ENCODE results near the gene ARL8A. TPM values are rescaled to one million over a fixed set of nuclear protein-coding genes. Genes with fewer than 3 reads are reported as not detected.
"Not testable (repeated sequence)": the region's sequence is repeated elsewhere in the genome, so short reads cannot be mapped to it uniquely, and the experiment has no call there.

The ARL8A gene
- total RNA-seq, 1 donor, result 63.6 TPM

DNA sequence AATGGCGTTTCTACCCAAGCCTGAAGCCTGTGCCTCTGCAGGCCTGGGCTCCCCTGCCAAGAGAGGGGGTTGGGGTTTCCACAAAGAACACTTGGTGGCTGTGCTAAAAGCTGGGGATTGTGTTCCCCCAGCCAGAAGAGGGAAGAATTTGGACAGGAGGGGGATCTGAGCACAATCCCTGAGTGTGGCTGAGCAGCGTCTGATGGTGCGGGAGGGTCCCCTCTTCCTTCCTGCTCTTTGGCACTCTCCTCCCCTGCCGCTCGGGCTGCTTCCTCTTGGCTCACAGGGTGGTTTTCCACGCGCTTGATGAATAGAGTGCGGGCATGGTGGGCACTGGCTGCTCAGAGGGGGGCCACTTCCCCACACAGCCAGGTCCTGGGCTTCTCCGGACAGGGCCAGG, 18.1 kb downstream of the ARL8A start:
- Histone ChIP-seq H3K4me1 (ENCODE audit: insufficient read depth, low read length) (no peaks in the 10 kb centered on the region), H3K27me3 (ENCODE audit: insufficient read depth, low read length) (no peaks in the 10 kb centered on the region), H3K9me3 (ENCODE audit: low read depth, low read length) (no peaks in the 10 kb centered on the region), H3K4me3 (ENCODE audit: low read length) (no peak overlapping the region)

DNA sequence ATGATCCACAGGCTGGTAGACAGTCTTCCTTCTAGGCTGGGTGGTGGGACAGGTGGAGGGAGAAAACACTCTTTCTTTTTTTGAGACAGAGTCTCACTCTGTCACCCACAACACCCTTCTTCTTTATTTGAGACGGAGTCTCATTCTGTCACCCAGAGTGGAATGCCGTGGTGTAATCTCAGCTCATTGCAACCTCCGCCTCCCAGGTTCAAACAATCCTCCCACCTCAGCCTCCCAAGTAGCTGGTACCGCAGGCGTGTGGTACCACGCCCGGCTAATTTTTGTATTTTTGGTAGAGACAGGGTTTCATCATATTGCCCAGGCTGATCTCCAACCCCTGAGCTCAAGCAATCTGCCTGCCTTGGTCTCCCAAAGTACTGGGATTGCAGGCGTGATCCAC, 18.9 kb downstream of the ARL8A start:
- no peaks in the 10 kb centered on the region for H3K27me3 ChIP-seq (ENCODE audit: insufficient read depth, low read length)
- no peaks in the 10 kb centered on the region for H3K4me1 ChIP-seq (ENCODE audit: insufficient read depth, low read length)
- H3K9me3 ChIP-seq (ENCODE audit: low read depth, low read length), result no peaks in the 10 kb centered on the region
- no peak overlapping the region for H3K4me3 ChIP-seq (ENCODE audit: low read length)

DNA sequence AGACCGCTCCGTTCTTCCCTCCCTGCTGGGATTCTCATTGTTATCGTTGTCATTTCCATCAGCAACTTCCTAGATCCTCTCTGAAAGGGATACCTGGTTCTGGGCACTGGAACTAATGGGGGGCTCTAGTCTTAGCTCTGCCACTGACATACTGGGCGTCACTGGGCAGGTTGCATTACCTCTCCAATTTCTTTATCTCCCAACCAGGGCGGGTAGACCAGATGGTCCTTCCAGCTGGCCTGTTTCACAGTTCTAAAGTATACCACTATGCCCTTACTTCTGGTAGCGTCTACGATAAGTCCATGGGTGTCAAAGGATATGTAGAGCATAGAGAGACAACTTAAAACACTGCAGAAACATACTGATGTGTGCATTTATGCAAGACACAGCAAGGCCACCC, 20.4 kb downstream of the ARL8A start:
- H3K27me3 ChIP-seq (ENCODE audit: insufficient read depth, low read length), result no peaks in the 10 kb centered on the region
- H3K4me1 ChIP-seq (ENCODE audit: insufficient read depth, low read length), result no peaks in the 10 kb centered on the region
- H3K4me3 ChIP-seq (ENCODE audit: low read length), result no peak overlapping the region
- H3K9me3 ChIP-seq (ENCODE audit: low read depth, low read length), result no peaks in the 10 kb centered on the region

DNA sequence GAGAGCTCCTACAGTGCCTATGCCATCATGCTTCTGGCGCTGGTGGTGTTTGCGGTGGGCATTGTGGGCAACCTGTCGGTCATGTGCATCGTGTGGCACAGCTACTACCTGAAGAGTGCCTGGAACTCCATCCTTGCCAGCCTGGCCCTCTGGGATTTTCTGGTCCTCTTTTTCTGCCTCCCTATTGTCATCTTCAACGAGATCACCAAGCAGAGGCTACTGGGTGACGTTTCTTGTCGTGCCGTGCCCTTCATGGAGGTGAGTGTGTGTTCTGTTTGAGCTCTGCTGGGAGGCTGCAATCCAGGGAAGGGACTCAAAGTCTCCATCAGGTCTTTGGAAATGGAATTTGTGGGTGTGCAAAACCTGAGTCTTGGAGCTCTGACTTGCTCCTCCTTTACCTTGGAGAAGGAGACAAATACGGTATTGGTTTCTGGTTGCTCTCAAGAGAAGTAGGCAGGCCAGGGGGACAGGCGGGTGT, 21.2 kb downstream of the ARL8A start:
- Histone ChIP-seq H3K9me3 (ENCODE audit: low read depth, low read length) (no peaks in the 10 kb centered on the region), H3K4me1 (ENCODE audit: insufficient read depth, low read length) (no peaks in the 10 kb centered on the region)

DNA sequence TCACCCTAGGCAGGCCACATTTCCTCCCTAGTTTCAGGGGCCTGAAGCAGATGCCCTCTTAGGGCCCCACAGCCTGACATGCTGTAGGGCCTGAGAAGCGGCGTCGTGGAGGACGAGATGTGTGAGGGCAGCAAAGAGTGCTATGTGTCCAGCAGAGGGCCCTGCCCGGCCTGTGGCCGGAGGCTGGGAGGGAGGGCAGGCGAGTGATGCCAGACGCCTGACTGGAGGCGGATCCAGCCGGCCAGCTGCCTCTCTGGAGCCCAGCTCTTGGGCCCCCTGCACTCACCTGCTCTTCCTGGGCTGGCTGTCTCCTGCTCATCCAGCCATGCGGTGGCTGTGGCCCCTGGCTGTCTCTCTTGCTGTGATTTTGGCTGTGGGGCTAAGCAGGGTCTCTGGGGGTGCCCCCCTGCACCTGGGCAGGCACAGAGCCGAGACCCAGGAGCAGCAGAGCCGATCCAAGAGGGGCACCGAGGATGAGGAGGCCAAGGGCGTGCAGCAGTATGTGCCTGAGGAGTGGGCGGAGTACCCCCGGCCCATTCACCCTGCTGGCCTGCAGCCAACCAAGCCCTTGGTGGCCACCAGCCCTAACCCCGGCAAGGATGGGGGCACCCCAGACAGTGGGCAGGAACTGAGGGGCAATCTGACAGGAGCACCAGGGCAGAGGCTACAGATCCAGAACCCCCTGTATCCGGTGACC, 21.8 kb downstream of the ARL8A start, which contains the start of gene GPR37L1:
TSS of gene GPR37L1 (plus strand) at position 279 of the 697 bp plus-strand sequence. CDS start at position 326, 47 bp downstream.
- Histone ChIP-seq H3K27me3 (ENCODE audit: insufficient read depth, low read length) (no peaks in the 10 kb centered on the region), H3K4me3 (ENCODE audit: low read length) (no peak within 1 kb of the TSS), H3K4me1 (ENCODE audit: insufficient read depth, low read length) (no peaks in the 10 kb centered on the region), H3K9me3 (ENCODE audit: low read depth, low read length) (no peaks in the 10 kb centered on the region)

More for the DNA sequence above, 21.2 kb downstream of the ARL8A start:
- H3K27me3 ChIP-seq (ENCODE audit: insufficient read depth, low read length), result no peaks in the 10 kb centered on the region
- H3K4me3 ChIP-seq (ENCODE audit: low read length), result no peak overlapping the region

DNA sequence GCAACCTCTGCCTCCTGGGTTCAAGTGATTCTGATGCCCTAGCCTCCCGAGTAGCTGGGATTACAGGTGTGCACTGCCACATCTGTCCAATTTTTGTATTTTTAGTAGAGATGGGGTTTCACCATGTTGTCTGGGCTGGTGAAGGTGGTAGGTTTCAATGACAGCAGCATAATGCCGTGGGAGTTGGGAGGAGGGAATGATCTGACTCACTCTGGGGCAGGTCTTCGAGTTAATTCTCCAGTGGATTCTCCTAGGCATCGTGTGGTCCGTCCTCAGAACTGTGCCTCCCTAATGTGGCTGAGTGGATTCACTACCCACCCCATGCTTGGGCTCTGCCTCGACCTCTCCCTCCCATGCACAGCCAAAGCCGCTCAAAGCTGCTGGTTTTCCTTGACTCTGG, 23.5 kb downstream of the ARL8A start:
- H3K9me3 ChIP-seq (ENCODE audit: low read depth, low read length), result no peaks in the 10 kb centered on the region
- no peaks in the 10 kb centered on the region for H3K4me1 ChIP-seq (ENCODE audit: insufficient read depth, low read length)
- H3K27me3 ChIP-seq (ENCODE audit: insufficient read depth, low read length), result no peaks in the 10 kb centered on the region
- H3K4me3 ChIP-seq (ENCODE audit: low read length), result no peak overlapping the region

DNA sequence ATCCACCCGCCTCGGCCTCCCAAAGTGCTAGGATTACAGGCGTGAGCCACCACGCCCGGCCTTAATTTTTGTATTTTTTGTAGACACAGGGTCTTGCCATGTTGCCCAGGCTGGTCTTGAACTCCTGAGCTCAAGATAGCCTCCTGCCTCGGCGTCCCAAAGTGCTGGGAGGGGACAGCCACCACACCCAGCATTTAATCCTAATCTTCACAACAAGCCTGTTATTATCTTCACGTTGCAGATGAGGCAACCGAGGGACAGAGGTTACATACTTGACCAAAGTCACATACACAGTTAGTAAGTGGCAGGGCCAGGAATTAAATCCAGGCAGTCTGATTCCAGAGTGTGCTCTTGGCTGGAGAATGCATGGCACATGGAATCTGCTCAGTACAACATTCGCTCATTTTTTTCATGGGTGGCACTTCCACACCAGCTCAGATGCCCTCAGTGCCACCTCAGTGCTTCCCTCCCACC, 26.6 kb downstream of the ARL8A start:
- H3K4me3 ChIP-seq (ENCODE audit: low read length), result no peak overlapping the region
- no peaks in the 10 kb centered on the region for H3K27me3 ChIP-seq (ENCODE audit: insufficient read depth, low read length)
- no peaks in the 10 kb centered on the region for H3K9me3 ChIP-seq (ENCODE audit: low read depth, low read length)
- no peaks in the 10 kb centered on the region for H3K4me1 ChIP-seq (ENCODE audit: insufficient read depth, low read length)

DNA sequence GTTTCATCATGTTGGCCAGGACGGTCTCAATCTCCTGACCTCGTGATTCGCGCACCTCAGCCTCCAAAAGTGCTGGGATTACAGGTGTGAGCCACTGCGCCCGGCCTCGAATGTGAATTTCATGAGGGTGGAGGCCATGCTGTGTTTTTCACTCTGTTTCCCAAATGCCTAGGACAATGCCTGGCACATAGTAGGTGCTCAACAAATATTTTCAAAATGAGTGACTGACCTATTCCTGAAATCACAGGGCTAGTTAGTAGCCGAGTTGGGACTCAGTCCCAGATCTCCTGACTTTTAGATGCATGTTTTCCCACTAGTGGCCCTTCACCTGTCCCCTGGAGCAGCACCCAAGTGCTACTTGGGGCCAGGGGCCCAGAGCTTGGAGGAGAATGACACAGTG, 28.2 kb downstream of the ARL8A start:
- no peaks in the 10 kb centered on the region for H3K27me3 ChIP-seq (ENCODE audit: insufficient read depth, low read length)
- no peaks in the 10 kb centered on the region for H3K9me3 ChIP-seq (ENCODE audit: low read depth, low read length)
- no peak overlapping the region for H3K4me3 ChIP-seq (ENCODE audit: low read length)
- no peaks in the 10 kb centered on the region for H3K4me1 ChIP-seq (ENCODE audit: insufficient read depth, low read length)

DNA sequence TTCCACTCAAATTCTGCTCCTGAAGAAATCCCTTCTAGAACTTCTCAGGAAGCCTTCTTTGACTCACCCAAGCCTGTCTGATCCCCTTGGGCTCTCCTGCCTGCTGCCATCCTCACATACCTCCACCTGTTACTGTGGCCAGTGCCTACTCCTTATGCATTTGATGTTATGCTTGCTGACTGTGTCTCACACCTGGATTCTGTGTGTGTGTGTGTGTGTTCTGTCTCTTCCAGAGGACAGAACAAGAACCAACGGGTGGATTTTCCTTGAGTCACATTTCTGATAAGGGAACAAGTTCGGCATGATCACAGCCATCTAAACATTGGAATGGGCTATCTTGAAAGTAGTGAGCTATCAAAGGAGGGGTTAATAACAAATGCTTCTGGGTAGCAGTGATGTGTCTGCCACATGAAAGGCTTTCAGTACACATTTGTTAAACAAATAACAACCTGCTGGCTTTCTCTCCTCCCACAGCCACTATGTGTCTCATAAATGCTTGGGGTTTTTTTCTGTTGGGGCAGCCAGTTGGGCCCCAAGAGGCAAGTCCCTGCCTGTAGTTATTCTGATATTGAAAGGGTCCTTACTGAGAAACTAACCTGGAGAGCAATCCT, 30.7 kb downstream of the ARL8A start:
- Histone ChIP-seq H3K27me3 (ENCODE audit: insufficient read depth, low read length) (no peaks in the 10 kb centered on the region), H3K4me1 (ENCODE audit: insufficient read depth, low read length) (no peaks in the 10 kb centered on the region), H3K4me3 (ENCODE audit: low read length) (no peak overlapping the region), H3K9me3 (ENCODE audit: low read depth, low read length) (no peaks in the 10 kb centered on the region)

DNA sequence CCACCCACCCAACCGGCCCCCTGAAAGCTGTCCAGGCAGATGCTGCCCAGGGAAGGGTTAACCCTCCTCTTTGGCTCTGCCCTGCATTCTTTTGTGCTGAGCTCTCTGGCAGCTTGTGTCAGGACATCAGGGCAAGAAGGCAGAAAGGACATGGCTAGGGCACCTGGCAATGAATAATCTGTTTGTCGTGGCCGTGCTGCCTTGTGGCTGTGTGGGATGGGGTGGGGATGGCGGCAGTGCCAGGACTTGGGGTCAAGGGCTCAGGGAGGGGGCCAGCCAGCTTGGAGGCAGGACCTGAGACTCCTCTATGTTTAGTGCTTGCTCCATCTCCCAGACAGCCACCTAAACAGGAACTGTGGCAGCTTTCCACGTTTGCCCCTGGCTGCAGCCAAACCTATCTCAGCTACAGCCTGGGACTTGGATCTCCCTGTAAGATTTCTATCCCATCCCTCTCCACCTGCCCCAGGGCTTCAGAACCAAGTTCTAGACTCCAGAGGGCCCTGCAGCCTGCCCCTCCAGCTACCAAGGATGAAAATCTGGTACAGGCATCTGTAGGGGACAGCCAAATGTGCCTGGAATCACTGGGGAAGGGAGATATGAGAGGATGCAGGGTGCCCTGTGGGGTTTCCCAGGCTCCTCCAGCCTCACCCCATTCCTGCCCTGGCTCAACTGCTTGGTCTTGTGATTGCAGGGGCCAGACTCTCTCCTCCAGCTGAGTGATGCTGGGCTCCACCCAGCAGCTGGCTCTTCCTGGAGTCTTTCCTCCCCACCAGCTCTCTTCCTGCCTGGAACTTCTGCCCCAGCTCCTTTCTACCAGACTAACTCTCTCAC, 31.5 kb downstream of the ARL8A start:
- Histone ChIP-seq H3K9me3 (ENCODE audit: low read depth, low read length) (no peaks in the 10 kb centered on the region), H3K4me3 (ENCODE audit: low read length) (no peak overlapping the region), H3K27me3 (ENCODE audit: insufficient read depth, low read length) (no peaks in the 10 kb centered on the region), H3K4me1 (ENCODE audit: insufficient read depth, low read length) (no peaks in the 10 kb centered on the region)

DNA sequence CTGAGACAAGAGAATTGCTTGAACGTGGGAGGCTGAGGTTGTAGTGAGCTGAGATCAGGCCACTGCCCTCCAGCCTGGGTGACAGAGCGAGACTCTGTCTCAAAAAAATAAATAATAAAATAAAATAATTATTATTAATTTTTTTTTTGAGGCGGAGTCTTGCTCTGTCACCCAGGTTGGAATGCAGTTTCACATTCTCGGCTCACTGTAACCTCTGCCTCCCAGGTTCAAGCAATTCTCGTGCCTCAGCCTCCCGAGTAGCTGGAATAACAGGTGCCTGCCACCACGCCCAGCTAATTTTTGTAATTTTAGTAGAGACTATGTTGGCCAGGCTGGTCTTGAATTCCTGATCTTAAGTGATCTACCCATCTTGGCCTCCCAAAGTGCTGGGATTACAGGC, 32.9 kb downstream of the ARL8A start:
- not testable (repeated sequence) for H3K27me3 ChIP-seq (ENCODE audit: insufficient read depth, low read length); H3K4me3 ChIP-seq (ENCODE audit: low read length); H3K4me1 ChIP-seq (ENCODE audit: insufficient read depth, low read length); H3K9me3 ChIP-seq (ENCODE audit: low read depth, low read length)

DNA sequence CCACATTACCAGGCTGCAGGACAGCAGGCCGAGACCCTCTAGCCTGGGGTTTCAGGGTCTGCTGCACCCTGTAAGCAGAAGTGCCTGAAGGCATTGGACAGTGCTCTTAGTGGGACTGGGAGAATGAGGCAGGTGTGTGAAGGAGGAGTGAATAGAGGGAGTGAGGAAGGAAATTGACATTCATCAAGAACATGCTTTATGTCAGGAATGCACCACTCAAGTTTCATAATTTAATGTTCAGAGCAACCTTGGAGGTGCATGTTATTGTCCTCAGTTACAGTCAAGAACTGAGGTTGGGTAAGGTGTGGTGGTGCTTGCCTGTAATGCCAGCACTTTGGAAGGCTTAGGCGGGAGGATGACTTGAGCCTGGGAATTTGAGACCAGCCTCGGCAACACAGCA, 33.6 kb downstream of the ARL8A start:
- Histone ChIP-seq H3K4me1 (ENCODE audit: insufficient read depth, low read length) (no peaks in the 10 kb centered on the region), H3K4me3 (ENCODE audit: low read length) (no peak overlapping the region)

DNA sequence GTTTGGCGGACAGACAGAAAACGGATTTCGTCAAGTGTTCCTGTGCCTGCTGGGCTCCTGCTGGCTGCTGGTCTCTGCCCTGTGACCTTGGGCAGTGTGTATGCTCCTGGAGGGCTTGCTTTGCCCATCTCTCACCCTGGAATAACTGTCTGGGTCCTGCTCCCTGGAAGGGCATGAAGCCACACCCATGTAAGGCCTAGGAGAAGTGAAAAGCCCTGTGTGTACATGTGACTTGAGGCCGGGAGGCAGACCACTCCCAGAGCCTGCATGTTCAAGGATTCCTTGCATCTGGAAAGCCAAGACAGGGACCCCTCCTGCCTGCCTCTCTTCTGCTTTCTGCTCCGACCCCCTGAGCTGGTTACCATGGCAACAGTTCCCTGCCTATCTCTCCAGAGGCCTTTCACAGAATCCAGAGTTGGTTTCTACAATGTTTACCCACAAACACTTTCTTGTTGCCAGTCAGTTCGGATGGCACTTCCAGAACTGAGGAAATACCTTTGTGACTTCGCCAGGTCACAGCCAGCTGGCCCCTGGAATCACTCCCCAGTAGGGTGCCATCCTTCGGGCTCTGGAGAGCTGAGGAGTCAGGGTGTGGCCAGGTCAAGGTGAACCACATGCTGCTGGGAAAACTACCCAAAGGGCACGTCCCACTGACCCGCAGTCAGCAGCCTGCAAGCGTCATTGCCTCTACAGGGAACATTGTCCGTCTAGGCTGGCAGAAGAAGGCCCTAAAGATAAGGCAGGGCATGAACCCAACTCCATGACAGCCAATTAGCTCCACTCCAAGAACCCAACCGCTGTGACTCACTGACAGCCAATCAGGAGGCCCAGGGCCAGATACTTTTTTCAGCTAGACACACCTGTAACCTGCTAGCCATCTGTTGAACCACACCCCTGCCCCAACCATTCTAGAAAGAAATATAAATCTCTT, 36.5 kb downstream of the ARL8A start:
- Histone ChIP-seq H3K9me3 (ENCODE audit: low read depth, low read length) (no peaks in the 10 kb centered on the region), H3K4me3 (ENCODE audit: low read length) (no peak overlapping the region), H3K4me1 (ENCODE audit: insufficient read depth, low read length) (no peaks in the 10 kb centered on the region), H3K27me3 (ENCODE audit: insufficient read depth, low read length) (no peaks in the 10 kb centered on the region)

More for the DNA sequence above, 33.6 kb downstream of the ARL8A start:
- Histone ChIP-seq H3K27me3 (ENCODE audit: insufficient read depth, low read length) (no peaks in the 10 kb centered on the region), H3K9me3 (ENCODE audit: low read depth, low read length) (no peaks in the 10 kb centered on the region)

DNA sequence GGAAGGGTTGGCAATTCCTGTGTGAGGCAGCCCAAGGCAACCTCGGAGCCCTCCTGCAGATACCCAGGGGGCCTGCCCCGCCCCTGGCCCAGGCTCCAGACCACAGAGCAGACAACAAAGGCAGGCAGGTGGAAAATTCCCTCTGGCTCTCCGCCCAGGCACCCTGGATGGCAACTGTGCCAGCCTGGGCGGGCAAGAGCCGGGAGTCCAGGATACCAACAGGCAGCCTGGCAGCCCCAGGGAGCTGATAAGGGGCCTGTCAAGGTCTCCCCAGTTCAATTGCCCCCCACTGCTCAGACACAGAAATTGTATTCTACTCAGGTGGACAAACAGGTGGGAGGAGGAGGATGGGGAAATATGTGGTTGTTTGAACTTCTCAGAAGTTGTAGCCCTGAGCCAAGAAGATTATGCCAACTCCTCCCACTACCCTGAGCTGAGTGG, 37.2 kb downstream of the ARL8A start:
- Histone ChIP-seq H3K9me3 (ENCODE audit: low read depth, low read length) (no peaks in the 10 kb centered on the region), H3K27me3 (ENCODE audit: insufficient read depth, low read length) (no peaks in the 10 kb centered on the region), H3K4me1 (ENCODE audit: insufficient read depth, low read length) (no peaks in the 10 kb centered on the region), H3K4me3 (ENCODE audit: low read length) (no peak overlapping the region)

Measured in mononuclear cell (primary cell).